Measurements from ENCODE around the gene COL9A2.

COL9A2 gene

DNA sequence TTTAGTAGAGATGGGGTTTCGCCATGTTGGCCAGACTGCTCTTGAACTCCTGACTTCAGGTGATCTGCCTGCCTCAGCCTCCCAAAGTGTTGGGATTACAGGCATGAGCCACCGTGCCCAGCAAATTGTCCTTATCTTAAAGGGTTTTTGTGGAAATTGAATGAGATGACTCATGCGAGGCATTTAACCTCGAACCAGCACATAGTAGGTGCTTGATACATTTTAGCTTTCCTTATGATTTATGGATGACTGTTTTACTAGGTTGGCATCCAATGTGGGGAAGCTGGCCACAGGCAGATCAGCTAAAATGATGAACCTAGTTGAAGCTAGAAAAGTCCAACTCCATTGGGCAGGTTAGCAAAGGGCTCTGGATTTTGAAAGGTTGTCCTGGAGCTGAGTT is 1.4 kb upstream of the COL9A2 start:
- DNase-seq (ENCODE audit: low read depth): no peak

DNA sequence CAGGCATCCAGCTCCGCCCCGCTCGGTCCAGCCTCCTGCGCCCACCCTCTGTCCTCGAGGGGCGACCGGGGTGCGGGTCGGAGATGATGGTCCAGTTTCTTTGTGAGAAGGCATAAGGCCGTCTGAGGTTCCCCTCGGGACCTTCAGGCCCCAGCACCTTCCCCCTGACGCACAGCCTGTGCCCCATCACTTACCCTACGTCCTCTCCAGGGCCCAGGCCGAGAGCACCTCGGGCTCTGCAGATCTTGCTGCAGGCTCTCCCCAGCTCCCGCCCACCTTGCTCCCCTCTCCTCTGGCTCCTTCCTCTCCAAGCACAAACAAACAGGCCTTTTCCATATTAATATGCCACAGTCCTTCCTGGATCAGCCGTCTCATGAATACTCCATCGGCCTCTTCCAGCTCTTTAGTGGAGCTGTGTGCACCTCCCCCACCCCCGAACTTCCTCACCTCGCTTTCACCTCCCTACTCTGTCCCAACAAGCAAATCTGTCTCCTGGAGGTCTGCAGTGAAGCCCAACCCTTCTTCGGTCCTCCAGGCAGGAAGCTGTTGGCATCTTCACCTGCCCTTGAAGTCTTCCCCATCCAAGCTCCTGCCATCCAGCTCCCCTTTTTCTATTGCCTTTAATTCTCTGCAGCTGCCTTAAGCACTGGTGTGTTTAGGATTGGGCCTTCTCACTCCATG is 448 bp upstream of the COL9A2 start:
- DNase-seq (ENCODE audit: low read depth): no peak

DNA sequence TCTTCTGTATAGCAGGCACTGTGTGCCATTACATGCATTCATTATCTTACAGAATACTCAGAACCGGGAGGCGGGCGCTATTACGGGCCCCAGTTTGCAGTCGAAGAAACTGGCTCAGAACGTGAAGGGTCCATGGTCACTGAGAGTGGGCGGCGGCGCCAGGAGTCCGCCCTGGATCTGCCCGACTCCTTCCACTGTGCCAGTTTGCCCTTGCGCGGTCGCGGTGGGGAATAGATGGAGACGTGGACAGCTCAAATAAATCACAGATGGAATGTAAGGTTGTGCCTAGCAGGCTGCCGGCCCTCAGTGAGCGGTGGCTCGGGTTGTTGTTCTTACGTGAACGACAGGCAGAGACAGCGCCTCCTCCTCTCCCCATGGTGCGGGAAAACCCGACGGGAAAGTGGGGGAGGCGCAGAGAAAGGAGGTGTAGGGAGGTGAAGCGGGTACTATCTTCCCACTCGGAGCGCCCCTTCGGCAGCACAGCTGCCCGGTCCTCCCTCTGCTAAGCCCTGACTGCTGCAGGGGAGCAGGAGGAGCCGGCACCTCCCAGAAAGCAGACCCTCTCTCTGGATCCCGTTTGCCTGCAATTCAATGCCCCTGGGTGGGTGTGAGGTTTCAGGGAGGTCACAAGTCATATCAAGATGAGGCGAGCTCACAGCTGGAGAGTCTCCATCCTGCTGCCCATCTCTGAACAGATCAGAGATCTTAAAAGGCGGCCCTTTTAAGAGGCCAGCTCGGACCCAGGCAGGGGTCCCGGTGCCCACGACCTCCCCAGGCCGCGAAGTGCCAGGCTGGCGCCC is 1.1 kb downstream of the COL9A2 start:
- DNase-seq (ENCODE audit: low read depth): no peak

DNA sequence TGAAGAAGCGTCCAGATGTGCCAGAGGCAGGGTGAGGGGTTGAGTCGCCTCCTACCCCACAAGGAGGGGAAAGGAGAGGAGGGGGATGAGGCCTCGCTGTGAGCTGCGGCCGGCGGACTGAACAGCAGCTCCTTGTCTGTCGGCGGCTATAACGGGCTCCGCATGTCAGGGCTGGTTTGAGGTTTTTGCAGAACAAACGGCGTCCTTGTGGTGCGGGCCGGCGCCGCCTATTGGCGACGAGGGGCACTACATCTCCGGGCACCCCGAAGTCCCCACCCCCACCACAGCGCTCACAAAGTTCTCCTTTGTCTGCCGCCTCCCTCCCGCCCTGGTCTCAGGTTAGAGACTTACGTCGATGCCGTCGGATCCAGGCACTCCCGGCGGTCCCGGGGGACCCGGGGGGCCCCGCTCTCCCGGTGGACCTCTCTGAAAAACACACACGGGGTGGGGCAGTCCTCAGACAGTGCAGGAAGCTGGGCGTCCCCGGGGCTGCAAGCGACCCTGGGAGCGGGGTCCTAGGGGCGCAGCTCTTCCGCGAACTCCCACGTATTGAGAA is 1.8 kb downstream of the COL9A2 start:
- DNase-seq (ENCODE audit: low read depth): peak; percentile 75

DNA sequence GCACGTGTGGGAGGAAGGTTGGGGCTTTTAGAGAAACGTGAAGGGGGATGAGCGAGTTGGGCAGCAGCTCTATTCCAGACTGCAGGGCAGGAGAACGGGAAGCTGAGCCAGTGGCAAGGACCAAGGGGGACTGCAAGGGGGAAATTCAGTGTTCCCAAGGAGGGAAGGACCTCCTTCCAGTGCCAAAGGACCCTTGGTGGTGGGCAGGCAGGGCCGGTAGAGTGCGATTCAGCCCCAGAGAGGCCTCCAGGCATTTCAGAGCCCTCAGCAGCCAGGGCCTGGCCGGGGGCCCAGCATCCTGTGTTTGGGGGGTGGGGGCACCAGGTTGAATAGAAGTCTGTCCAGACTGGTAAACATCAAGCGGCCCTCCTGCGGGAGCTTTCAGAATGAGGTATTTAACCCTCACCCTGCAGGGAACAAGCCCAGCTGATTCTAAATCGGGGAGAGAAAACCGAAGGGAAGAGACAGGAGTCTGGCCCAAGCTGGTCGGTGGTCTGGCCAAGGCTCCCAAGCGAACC is 2.3 kb downstream of the COL9A2 start:
- no peak for DNase-seq (ENCODE audit: low read depth)

DNA sequence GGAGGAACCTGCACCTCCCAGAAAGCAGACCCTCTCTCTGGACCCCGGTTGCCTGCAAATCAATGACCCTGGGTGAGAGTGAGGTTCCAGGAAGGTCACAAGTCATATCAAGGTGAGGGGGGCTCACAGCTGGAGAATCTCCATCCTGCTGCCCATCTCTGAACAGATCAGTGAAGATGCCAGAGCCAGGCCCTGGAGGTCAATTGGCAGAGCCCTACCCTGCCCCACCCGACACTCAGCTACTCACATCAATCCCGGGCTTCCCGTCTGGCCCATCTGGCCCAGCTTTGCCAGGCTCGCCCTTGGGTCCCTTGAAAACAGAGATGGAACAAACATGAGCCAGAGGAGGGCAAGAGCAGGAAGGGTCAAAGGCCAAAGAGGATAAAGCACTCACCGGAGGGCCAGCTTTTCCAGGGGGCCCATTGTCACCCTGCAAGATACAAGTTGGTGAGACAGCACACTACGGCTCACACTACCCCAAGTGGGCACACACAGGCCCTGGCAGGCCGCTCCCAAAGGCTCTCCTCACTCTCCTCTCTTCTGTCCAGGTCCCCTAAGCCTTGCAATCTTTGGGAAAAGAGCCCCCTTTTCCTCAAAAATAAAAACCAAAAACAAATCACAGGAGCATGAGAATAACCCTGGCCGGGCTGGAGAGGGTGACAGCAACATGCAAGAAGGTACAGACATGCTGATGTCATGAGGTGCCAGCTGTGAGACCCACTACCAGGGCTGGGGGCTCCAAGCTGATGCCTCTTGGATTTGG is 2.9 kb downstream of the COL9A2 start:
- no peak for DNase-seq (ENCODE audit: low read depth)

DNA sequence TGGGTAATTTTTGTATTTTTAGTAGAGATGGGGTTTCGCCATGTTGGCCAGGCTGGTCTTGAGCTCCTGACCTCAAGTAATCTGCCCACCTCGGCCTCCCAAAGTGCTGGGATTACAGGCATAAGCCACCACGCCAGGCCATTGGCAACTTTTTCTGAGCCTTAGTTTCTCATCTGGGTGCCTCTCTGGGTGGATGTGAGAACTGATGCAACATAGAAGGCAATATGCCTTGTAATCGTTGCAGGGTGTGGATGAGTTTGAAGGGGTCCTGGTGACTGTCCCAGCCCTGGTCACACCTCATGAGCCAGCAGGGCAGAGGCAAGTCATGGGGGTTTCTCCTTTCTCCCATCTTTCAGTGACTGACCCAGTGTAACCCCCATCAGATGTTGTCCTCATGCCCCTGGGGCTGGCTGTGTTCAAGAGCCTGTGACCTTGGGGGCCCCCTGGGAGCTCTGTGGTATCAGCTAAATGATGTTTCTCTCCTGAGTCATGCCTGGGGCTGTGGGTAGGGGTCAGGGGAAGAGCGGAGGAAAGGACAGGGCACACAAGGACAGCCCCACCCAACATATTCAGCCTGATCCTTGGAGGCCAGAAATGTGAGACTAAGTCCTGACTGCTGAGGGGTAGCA is 3.6 kb downstream of the COL9A2 start:
- peak; percentile 44 for DNase-seq (ENCODE audit: low read depth)

DNA sequence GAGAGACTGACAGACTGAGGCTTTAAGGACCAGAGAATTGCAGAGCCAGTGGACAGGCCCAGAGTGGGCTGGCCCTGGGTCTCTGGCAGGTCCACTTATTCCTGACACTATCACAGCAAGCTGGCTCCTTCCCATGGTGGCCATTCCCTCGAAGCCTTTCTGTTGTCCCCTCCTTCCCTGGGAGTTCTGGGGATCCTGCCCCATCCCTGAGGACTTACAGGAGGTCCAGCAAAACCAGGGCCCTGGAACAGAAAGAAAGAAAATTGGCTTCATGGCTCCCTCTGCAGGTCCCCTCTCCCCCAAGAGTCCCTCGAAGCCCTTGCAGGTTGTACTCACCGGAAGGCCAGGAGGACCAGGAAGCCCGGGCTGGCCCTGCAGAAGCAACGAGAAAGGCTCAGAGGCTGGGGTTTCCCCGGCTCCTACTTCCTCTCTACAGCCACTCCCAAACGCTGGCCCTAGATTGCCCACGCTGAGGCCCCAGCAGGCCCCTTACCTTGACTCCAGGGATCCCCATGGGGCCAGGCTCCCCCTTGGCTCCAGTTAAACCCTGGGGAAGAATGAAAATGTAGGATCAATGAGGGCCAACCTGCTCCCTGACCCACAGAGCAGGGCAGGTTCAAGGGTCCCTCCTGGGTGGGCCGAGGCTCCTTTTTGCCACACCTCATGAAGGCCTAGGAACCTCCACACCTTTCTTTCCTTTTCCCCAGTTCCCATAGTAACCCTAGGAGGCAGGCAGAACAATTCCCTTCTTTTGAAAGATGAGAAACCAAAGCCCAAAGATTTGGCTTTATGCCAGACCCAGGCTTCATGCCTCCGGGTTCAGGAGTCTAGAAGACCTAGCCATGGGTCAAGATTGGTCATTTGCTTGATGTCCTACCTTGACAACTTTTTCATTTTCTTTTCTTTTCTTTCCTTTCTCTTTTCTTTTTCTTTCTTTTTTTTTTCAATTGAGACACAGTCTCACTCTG is 4.6 kb downstream of the COL9A2 start:
- no peak for DNase-seq (ENCODE audit: low read depth)

DNA sequence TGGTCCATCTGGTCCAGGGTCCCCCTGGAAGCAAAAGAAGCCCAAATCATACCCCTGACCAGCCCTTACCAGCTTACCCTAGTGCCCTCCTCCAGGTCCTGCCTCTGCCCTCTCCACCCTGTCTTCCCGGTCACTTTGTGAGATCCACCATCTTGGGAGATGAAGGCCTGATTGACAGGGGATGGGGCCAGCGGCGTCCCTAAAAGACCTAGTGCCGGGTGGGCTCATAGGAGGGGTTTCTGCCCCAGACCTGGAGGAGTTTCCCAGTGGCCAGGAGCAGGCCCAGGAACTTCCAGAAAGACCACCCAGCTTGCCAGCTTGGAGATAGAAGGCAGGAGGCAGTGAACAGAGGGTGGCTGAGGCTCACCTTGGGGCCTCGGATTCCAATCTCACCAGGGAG is 5.4 kb downstream of the COL9A2 start:
- DNase-seq (ENCODE audit: low read depth): no peak

DNA sequence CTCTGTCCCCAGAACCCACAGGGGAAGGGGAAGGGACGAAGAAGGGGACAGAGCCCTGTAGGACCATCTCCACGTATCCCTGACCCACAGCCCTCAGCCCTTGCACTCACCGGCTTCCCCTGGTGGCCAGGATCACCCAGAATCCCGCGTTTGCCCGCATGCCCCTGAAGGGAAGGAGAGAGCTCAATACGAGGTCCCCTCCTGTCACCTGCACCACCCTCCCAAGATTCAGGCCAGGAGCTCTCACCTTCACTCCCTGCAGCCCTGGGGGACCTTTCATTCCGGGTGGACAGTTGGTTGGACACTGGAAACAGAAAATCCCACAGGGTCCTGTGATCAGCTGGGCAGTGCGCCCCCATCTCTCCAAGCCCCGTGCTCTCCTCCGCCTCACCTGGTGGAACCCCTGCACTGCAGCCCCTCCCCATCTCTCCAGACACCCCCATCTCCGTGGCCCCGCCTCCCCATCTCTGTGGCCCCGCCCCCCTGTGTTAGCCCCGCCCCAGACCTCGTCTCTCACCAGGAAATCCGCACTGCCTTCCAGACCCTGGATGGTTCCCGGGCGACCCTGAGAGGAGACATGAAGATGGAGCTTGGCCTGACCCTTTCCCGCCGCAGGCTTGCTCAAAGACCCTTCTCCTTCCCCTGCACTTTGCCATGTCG is 6.0 kb downstream of the COL9A2 start:
- no peak for DNase-seq (ENCODE audit: low read depth)

DNA sequence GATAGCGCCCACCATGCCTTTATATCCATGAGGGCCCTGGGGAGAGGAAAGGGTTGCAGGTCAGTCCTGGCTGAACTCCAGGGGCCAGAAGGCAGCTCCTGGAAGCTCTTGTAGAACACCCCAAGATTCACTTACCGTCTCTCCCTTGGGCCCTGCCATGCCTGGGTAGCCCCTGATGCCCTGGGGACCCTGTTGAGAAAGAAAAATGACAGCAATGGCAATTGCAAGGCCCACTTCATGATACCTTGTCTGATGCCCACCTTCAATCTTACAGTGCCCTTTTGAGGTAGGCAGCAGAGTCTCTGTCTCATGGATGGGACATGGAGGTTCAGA is 7.0 kb downstream of the COL9A2 start:
- DNase-seq (ENCODE audit: low read depth): no peak

DNA sequence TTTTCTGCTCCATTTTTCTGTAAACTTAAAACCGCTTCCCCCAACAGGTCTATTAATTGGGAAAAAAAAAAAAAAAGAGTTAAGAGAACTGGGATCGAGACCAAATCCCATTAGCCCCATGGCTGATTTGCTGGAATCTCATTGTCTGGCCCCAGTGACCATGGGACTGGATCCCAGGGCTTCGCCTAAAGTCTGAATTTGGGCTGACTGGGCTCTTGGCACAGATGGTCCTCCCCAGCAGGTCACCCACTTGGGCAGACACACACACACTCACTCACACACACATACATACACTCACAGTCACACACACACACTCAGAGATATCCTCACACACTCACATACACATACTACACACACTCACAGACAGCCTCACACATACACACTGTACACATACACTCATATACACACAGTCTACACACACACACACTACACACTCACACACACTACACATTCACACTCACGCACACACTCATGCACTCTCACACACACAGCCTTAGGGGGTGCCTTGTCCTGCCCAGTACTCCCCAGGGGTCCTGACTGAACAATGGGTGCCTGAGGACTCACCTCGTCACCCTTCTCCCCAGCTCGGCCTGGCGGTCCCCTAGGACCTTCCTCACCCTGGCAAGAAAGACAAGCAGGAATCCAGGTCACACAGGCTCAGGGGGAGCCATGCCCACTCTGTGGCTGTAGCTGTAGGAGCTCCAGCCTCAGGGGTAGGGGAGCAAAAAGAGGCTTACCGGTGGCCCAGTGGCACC is 7.5 kb downstream of the COL9A2 start:
- DNase-seq (ENCODE audit: low read depth): no peak

DNA sequence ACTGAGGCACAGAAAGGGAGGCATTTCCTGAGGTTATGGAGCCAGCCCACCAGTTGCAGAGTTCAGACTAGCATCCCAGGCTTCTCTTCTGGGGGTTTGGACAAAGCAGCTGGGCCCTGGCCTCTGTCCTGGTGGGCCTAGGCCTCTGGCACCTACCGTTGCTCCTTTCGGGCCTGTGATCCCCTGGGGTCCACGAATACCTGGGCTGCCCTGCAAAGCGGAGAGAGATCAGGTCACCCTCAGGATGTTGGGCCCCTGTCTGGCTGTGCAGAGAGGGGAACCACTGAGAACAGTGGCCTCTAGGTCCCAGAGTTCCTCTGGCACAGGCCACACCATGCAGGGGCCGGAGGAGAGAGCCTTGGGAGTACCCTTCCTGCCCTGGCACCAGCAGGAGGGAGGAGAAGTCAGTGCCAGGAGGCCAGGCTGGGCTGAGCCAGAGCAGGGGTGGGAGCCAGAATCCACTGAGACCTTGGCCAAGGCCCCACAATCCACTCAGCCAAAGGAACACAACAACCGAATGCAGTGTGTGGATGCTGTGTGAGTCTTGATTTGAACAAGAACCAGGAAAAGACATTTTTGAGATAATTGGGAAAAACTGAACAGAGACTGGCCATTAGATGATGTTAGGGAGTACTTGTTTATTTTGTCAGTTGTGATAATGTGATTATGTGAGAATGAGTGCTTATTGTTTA is 8.9 kb downstream of the COL9A2 start:
- no peak for DNase-seq (ENCODE audit: low read depth)

DNA sequence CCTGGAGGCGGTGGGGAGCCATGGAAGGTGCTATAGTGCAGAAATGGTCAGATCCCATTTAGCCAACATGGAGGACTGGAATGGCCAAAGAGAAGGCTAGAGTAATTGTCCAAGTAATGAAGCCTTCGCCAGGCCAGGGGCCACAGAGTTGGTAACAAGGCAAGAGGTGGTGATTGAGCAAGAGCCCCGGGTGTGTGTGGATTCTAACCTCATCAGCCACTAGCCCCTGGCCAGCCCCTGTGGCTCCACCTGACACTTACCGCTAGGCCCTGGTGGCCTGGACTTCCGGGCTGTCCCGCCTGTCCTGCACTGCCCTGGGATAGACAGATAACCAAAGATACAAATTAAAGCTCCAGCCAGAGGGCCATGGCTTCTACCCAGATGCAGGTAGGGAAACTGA is 9.9 kb downstream of the COL9A2 start:
- DNase-seq (ENCODE audit: low read depth): no peak

DNA sequence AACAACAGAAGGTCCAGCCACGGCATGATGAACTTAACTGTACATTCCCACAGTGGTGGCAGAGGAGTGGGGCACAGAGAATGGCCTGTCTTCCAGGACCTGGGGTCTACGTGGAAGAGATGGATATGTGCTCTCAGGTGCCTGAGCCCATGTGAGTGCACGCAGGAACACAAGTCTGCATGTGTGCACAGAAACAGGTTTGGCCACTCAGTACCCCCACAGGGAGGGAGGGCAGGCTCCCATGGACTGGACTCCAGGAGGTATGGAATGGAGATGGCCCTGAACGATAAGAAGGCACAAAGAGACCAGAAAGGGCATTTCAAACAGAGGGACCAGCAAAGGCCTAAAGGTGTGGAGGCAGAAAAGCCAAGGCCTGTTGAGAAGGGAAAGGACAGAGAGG is 10.8 kb downstream of the COL9A2 start:
- DNase-seq (ENCODE audit: low read depth): no peak

DNA sequence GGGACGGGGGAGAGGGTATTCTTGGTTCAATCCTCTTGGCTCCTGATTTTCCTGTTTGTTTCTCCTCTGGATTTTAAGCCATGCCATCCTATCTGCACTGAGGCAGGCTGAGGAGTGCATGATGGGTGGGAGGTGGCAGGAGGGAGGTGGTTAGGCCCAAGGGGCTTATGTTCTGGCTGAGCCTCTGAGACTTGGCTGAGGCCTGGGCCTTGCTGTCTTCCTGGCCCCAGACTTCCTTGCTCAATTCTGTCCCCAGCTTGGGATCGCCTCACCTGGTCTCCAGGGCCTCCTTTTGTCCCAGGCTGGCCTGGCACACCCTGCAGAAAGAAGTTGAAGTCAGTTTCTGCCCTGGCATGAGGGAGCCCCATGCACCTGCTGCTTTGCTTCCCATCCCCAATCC is 11.2 kb downstream of the COL9A2 start:
- no peak for DNase-seq (ENCODE audit: low read depth)

DNA sequence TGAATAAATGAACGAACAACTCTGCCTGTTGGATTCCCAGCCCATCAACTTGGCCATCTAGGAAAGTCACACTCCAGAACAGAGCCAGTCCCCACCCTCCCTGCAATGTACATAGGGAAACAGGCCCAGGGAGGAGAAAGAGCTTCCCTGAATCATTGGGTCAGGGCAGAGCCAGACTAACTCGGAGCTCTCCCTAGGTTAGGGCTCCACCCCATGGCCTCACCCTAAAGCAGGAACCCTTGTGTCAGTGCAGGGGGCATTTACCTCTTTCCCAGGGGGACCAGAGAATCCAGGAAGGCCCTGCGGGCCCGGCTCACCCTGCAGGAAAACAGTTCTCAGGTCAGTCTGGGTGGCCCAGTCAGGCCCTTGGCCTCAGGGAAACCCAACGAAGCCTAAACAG is 11.6 kb downstream of the COL9A2 start:
- DNase-seq (ENCODE audit: low read depth): no peak

DNA sequence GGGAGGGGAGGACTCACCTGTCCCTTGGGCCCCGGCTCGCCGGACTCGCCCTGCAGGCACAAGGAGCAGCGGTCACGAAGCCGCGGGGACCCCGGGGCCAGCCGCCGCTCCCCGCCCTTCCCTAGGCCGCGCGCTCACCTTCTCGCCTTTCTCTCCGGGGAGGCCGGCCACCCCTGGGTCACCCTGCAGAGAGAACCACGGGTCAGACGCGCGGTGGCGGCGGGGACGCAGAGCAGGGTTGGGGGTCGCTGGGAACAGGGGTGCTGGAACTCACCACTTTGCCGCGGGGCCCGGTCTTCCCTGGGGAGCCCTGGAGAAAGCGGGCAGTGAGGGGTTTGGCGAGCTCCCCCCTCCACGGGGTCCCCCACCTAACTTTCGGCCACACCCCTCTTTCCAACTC is 13.3 kb downstream of the COL9A2 start:
- no peak for DNase-seq (ENCODE audit: low read depth)
